HG03469 (cell line): ENCODE measurements around the gene PACS1.
"Not testable (repeated sequence)": the region's sequence is repeated elsewhere in the genome, so short reads cannot be mapped to it uniquely, and the experiment has no call there.

Experiments used
- ATAC-seq: cut with Tn5 transposase; IDR thresholded peaks from one replicate; pipeline ENCODE4 v1.9.1; 2021; ENCODE audit warnings: mild to moderate bottlenecking, moderate library complexity, moderate number of reproducible peaks; ENCODE audit not compliant: unreplicated experiment

Gene PACS1

DNA sequence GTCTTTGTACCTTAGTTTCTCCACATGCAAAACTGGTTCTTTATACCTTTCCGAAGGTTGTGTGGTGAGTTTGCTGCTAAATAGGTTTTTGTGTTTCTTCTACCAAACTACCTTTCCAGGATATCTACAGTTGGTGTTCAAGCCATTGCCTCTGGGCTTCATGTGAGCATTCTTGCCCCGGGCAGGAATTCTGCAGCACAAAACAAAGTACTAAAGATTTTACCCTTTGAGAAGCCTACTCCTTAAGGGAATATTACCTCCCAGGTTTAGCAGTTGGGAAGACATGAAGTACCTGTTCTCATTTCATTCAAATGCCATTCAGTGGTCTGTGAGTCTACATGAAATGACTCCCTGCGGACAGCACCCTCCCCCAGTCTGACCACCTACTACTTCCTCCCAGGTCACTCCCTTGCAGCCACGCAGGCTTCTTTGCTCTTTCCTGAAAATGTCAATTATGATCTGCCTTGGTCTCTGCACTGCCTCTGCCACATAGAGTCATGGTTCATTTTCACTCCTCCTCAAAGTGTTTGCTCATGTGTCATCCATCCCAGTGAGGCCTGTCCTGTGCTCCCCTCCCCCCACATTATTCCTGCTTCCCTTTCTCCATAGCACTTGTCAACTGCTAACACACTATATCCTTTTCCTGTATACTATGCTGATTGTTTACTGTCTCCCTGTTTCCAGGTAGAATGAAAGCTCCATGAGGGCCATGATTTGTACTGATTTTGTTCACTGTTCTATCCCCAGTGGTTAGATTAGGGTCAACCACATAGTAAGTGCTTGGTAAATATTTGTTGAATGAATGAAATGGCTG, 36.9 kb downstream of the PACS1 start:
- no peak for ATAC-seq

GRCh38 chr11:66107600-66108510, 37.8 kb downstream of the PACS1 start:
- ATAC-seq, result no peak

DNA sequence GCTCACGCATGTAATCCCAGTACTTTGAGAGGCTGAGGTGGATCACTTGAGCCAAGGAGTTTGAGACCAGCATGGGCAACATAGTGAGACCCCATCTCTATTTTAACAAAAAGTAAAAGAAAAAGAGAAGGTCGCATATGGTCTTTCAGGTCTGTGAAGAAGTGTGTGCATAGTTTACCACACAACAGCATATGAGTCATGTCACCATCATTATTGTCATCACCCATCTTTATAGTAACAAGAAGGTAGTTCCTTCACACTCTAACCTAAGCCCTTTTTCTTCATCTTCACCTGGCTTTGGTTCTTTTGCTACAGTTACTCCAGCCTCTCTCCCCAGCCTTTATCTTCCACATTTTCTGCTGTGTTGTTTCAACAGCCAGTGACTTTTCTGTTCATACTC, 39.2 kb downstream of the PACS1 start:
- no peak for ATAC-seq

GRCh38 chr11:66111158-66111557, 41.1 kb downstream of the PACS1 start:
- no peak for ATAC-seq

- ATAC-seq, result no peak
These were observed 42.0 kb downstream of the PACS1 start for GRCh38 chr11:66112041-66112491.

DNA sequence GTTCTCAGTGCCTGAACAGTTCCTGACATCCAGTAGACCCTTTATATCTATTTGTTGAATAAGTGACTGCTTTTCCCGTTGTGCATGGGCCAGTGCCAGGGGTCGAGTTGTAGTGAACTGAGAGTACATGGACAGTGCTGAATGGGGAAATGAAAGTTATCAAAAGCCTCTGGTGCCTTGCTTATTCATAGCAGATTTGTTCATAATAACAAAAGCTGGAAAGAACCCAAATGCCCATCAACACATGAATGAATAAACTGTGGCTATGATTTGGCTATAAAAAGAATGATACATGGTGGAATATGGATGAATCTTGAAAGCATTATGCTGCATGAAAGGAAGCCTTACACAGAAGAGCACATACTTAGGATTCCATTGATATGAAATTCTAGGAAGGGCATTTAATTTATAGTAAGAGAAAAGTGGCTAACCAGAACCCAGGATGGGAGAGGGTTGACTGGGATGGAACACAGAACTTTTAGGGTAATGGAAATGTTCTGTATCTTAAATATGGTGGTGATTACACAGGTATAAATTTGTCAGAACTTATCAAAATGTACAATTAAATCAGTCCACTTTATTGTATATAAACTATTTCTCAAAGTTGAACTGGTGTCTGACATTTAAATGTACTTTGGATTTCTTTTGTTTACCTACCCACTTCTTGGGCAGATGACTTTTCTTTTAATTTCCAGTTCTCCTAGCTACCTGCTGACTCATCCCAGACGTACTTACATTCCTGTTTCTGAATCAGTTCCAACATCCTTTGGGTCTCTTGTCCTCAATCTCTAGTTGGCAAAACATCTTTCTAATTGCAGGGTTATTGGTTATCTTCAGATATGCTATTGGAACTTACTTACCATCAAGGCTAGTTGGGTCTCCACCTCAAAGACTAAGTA, 42.8 kb downstream of the PACS1 start:
- ATAC-seq, result no peak

DNA sequence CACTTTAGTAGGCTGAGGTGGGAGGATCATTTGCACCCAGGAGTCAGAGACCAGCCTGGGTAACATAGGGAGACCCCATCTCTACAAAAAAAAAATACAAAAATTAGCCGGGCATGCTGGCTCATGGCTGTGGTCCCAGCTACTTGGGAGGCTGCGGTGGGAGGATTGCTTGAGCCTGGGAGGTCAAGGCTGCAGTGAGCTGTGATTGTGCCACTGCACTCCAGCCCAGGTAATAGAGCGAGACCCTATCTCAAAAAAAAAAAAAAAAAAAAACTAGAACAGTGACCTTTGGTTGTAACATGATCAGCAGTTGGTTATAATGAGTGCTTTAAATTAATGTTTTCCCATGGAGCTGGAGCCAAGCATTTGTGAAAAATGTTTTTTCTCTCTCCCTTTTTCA, 44.9 kb downstream of the PACS1 start:
- not testable (repeated sequence) for ATAC-seq

DNA sequence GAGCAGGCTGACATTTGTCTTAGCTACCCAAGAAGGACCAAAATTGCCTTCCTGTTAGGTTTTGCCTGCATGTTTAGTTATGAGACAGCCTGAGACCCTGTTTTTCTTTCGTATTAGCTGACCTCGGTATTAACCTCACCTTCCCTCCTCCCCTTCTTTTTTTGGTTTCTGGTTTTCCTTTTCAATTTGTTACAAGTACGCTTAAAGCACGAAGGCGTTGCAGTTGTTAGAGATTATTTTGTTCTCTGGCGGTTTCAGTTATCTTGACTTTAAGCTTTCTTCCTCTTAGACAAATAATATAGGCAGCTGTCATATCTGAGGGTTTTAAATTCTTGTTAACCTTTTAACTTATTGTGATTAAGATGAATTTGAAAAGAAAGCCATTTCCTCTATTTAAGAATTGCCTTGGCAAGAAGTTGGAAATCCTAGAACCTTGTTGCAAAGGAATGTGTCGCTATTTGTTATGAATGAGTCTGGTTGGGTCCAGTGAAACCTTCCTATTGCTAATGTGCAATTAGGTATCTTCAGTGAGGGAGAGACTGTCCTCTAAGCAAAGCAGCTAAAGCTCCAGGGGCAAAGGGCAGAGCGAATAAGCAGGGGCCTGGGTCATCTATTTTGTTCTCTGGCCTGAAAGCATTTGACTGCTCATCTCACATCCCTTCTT, 45.7 kb downstream of the PACS1 start:
- no peak for ATAC-seq

GRCh38 chr11:66116576-66117361, 46.7 kb downstream of the PACS1 start:
- no peak for ATAC-seq

DNA sequence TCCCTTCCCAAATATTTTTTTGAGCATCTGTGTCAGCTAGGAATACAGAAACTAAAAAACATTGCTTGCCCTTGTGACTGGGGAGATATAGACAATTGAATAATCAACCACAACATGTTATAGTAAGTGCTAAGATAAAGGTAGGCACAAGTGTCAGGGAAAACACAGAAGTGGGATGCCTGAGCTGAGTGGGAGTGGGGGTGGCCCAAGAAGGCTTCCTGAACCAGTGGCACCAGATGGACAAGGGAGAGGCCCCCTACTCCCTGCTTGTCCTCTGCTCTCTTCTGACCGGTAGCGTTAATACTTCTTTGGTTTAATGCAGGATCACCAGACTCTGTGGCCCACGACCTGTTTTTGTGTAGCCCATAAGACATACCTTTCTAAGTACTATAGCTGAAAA, 48.8 kb downstream of the PACS1 start:
- ATAC-seq, result no peak

- ATAC-seq, result no peak
These were observed 49.5 kb downstream of the PACS1 start for GRCh38 chr11:66119348-66120133.

DNA sequence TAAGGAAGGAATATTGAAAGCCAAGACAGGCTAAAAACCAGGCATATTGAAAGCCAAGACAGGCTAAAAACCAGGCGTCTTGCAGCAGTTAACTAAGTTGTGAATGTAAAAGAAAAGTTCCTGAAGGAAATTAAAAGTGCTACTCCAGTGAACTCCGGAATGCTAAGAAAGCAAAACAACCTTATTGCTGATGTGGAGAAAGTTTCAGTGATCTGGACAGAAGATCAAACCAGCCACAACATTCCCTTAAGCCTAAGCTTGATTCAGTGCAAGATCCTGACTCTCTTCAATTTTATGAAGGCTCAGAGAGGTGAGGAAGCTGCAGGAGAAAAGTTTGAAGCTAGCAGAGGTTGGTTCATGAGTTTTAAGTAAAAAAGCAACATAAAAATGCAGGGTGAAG, 51.4 kb downstream of the PACS1 start:
- ATAC-seq, result no peak

- no peak for ATAC-seq
These were observed 53.8 kb downstream of the PACS1 start for GRCh38 chr11:66123902-66124301.

DNA sequence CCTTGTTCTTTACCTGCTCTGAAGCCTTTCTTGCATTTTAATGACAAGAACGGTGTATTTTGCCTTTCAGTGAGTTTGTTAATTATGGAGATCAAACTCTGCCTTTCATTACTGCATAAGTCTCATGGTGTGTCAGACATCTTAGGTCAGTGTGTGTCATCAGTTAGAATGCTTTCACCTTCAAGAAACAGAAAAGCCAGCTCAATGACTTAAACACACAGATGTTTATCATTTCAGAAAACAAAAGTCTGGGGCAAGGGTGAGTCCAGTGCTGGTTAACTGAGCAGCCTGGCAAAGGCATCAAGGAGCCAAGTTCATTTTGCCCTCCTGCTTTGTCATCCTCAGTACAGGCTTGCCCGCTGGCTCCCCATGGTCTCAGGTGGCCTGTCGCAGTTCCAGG, 54.5 kb downstream of the PACS1 start:
- ATAC-seq, result no peak

DNA sequence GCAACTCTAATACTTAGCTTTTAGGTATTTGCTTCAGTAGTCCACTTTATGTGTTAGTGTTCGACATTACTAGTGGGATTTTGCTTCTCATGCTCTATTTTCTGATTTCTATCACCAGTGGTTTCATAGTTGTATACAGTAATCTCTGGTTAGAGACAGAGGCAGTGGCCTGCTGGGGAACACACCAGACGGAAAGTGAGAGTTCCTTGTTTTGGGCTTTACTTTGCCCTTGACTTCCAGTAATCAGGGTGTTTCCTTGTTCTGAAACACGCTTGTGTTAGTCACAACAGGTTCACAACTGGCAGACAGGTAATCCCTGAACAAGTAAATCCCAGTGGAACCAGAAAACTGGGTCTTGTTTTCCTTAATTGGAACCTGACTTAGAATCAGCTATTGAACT, 56.0 kb downstream of the PACS1 start:
- no peak for ATAC-seq

DNA sequence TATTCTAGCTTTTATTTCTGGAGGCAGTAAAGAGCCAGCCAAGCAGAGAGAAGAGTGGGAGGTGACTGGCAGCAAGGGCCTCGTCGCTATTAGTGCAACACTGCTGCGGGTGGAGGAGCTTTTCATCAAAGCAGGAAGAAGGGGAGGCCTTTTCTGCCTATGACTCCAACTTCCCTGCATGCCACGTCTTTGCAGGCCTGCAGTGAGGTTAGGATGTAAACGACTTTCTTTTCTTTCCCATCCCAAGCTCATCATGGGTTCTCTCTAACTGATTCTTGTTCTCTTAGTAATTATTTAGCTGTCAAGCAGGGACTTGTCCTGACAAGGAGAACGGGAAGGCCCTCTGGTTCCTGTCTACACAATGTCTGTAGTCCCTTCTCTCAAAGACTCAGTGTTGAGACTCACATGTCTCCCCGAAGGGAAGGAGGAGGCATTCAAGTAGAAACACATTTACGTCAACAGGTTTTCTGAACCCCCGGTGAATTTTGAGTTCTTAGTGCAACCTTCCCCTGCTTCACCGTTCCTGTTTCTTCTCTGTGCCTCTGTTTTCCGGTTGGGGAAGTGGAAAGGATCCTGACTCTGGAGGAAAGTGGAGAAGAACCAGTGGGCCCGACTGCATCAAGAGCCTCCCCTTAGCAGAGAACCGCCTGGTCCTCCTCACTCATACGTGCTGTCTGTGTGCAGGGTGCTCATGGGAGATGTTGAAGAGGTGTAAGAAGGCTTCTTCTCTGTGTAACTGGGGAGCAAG, 56.9 kb downstream of the PACS1 start:
- ATAC-seq, result no peak

- no peak for ATAC-seq
These were observed 60.9 kb downstream of the PACS1 start for GRCh38 chr11:66130978-66131377.
